Keratinocyte (primary cell): ENCODE data around the gene TNIK. TPM values are rescaled to one million over a fixed set of nuclear protein-coding genes. Genes with fewer than 3 reads are reported as not detected.
A peak's percentile ranks its signal among the peaks of the same experiment; 100 is the strongest.

Experiments used
- DNase-seq: peaks from one replicate; pipeline ENCODE4 v3.0.0-alpha.2; 2011; ENCODE audit warnings: low read depth, missing footprints, low spot score
- FAIRE-seq: peaks from 2 replicates; lab custom pipeline; 2011; peaks lifted over from hg19 to GRCh38; lab: Jason Lieb, UNC
- H2AFZ ChIP-seq: 2 replicates; pipeline ENCODE4 v1.6.0; 2012; ENCODE audit warnings: low read length, control low read depth, inconsistent platforms; ENCODE audit not compliant: control insufficient read depth
- H3K27ac ChIP-seq: 2 replicates; pipeline ENCODE4 v1.5.1; 2011; ENCODE audit warnings: low read length; ENCODE audit not compliant: control insufficient read depth, insufficient read depth
- H3K27me3 ChIP-seq: 3 replicates; pipeline ENCODE4 v1.6.0; 2011; ENCODE audit warnings: low read length; ENCODE audit not compliant: control insufficient read depth, insufficient read depth; ENCODE audit errors: extremely low read depth
- H3K36me3 ChIP-seq, 2 experiments: 2 replicates in 1 of 2; 3 replicates in 1 of 2; pipeline ENCODE4 v1.5.1; 2011; ENCODE audit warnings: low read length in 2 of 2, mild to moderate bottlenecking in 1 of 2; ENCODE audit not compliant: control insufficient read depth in 2 of 2, insufficient read depth in 2 of 2; ENCODE audit errors: extremely low read depth in 1 of 2
- H3K4me1 ChIP-seq: 3 replicates; pipeline ENCODE4 v1.5.1; 2011; ENCODE audit warnings: low read length; ENCODE audit not compliant: control insufficient read depth, insufficient read depth; ENCODE audit errors: extremely low read depth
- H3K4me2 ChIP-seq: 3 replicates; pipeline ENCODE4 v1.6.0; 2011; ENCODE audit warnings: low read depth, low read length; ENCODE audit not compliant: control insufficient read depth, insufficient read depth; ENCODE audit errors: extremely low read depth
- H3K4me3 ChIP-seq, 3 experiments: fragments of 200-600 bp in 1 of 3; sonication (generic) in 1 of 3; 2 replicates in 2 of 3; 3 replicates in 1 of 3; pipeline ENCODE4 v1.5.1; 2011 to 2016; ENCODE audit warnings: low read length in 3 of 3, mild to moderate bottlenecking in 3 of 3, control low read depth in 2 of 3, inconsistent platforms in 1 of 3, low read depth in 1 of 3, mixed read lengths in 1 of 3, mixed run types in 1 of 3, moderate library complexity in 1 of 3; ENCODE audit not compliant: control insufficient read depth in 2 of 3, insufficient read depth in 2 of 3; ENCODE audit errors: extremely low read depth in 1 of 3
- H3K79me2 ChIP-seq: 2 replicates; pipeline ENCODE4 v1.6.0; 2012; ENCODE audit warnings: low read length; ENCODE audit not compliant: control insufficient read depth, insufficient read depth
- H3K9ac ChIP-seq: 3 replicates; pipeline ENCODE4 v1.6.0; 2011; ENCODE audit warnings: low read length; ENCODE audit not compliant: control insufficient read depth, insufficient read depth; ENCODE audit errors: extremely low read depth
- H3K9me1 ChIP-seq: 3 replicates; pipeline ENCODE4 v1.6.0; 2011; ENCODE audit warnings: low read length; ENCODE audit not compliant: control insufficient read depth, insufficient read depth; ENCODE audit errors: extremely low read depth
- H3K9me3 ChIP-seq: 2 replicates; pipeline ENCODE4 v1.5.1; 2012; ENCODE audit warnings: low read depth, low read length; ENCODE audit not compliant: control insufficient read depth
- H4K20me1 ChIP-seq: 3 replicates; pipeline ENCODE4 v1.6.0; 2011; ENCODE audit warnings: low read length; ENCODE audit not compliant: control insufficient read depth, insufficient read depth; ENCODE audit errors: extremely low read depth
- EZH2 ChIP-seq: IDR thresholded peaks from one replicate; pipeline ENCODE4 v1.6.1; 2012; ENCODE audit warnings: inconsistent platforms, mild to moderate bottlenecking, low read length, moderate library complexity
- dilution Hi-C: fragments of 300-500 bp; cut with MboI; formaldehyde crosslinking; loops from one replicate; pipeline ENCODE4 v1.7.0; 2020; ENCODE audit warnings: low sequenced_read_pairs; ENCODE audit not compliant: extremely low pct_ligation_motif_present
- polyA plus RNA-seq, 5 experiments: library from polyadenylated mRNA; depleted of rRNA in 3 of 5; stranded (reverse) in 3 of 5; stranded (forward) in 1 of 5; unstranded in 1 of 5; fragments of >200 nt; gene quantifications; 1 replicate in 1 of 5; 2 replicates in 3 of 5; 3 replicates in 1 of 5; pipeline versions ENCODE4 v1.2.1 to v1.2.3, GENCODE V29; 2011 to 2012; ENCODE audit warnings: missing spikeins in 2 of 5, low read depth in 1 of 5, low replicate concordance in 1 of 5
- TF ChIP-seq, protein P1 (sequence below), 3 experiments: IDR thresholded peaks in 1 of 3; conservative IDR thresholded peaks in 1 of 3; optimal IDR thresholded peaks in 1 of 3; 2 replicates in 2 of 3; 3 replicates in 1 of 3; pipeline versions ENCODE3 to v1.5.1; 2011; ENCODE audit warnings: low read length in 3 of 3, mild to moderate bottlenecking in 3 of 3, moderate library complexity in 2 of 3, control low read depth in 1 of 3, inconsistent platforms in 1 of 3; ENCODE audit not compliant: insufficient read depth in 2 of 3; ENCODE audit errors: extremely low read depth in 1 of 3

TNIK gene
- polyA plus RNA-seq, 1 donor (not counting 4 experiments of a cell fraction or from before 2014, with no cell fraction given): 4.4 TPM

DNA sequence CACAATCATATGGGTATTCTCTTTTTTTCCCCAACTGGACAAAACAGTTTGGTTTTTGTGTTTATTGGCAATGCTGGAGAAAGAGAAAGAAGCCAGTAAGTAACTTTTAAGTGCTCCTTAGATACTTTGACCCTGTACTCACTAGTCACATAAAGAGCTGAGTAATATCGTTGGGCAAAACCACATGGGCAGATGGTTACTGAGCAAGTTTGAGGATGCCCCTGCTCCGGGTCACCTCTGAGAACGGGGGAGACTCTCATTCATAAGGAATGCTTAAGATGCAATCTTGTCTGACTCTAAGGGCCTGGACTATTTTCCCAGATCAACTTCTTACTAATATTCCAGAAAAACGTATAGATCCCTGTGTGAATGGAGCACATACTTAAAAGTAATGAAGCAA is 327.3 kb downstream of the TNIK start:
- no peaks in the 10 kb centered on the region for H3K9me1 ChIP-seq
- dilution Hi-C loops: no loop called here
- peaks cover 30% of the 10 kb centered on the region for H3K4me1 ChIP-seq
- DNase-seq (no peak), FAIRE-seq (no peak)
- H2AFZ ChIP-seq: no peak overlapping the region
- no peaks in the 10 kb centered on the region for H4K20me1 ChIP-seq
- H3K4me2 ChIP-seq: peak overlapping the region; percentile 40
- TF ChIP-seq, protein P1, sequence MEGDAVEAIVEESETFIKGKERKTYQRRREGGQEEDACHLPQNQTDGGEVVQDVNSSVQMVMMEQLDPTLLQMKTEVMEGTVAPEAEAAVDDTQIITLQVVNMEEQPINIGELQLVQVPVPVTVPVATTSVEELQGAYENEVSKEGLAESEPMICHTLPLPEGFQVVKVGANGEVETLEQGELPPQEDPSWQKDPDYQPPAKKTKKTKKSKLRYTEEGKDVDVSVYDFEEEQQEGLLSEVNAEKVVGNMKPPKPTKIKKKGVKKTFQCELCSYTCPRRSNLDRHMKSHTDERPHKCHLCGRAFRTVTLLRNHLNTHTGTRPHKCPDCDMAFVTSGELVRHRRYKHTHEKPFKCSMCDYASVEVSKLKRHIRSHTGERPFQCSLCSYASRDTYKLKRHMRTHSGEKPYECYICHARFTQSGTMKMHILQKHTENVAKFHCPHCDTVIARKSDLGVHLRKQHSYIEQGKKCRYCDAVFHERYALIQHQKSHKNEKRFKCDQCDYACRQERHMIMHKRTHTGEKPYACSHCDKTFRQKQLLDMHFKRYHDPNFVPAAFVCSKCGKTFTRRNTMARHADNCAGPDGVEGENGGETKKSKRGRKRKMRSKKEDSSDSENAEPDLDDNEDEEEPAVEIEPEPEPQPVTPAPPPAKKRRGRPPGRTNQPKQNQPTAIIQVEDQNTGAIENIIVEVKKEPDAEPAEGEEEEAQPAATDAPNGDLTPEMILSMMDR (optimal IDR thresholded peaks at IDR 0.05 in 1 of 3, IDR thresholded peaks at IDR 0.05 in 1 of 3, conservative IDR thresholded peaks at IDR 0.05 in 1 of 3; ENCODE audit: extremely low read depth in 1 of 3, insufficient read depth in 2 of 3, low read length in 3 of 3): no peak
- no peak for TF ChIP-seq EZH2
- peak overlapping the region; percentile 10 for H3K27ac ChIP-seq
- no peaks in the 10 kb centered on the region for H3K79me2 ChIP-seq
- H3K4me3 ChIP-seq: no peak overlapping the region
- no peaks in the 10 kb centered on the region for H3K27me3 ChIP-seq
- H3K9me3 ChIP-seq: no peaks in the 10 kb centered on the region
- no peaks in the 10 kb centered on the region for H3K36me3 ChIP-seq
- H3K9ac ChIP-seq: no peak overlapping the region

- Histone ChIP-seq H2AFZ (no peak overlapping the region), H3K9me3 (no peaks in the 10 kb centered on the region), H3K36me3 (no peaks in the 10 kb centered on the region), H3K4me2 (no peak overlapping the region), H3K4me1 (peaks cover 25% of the 10 kb centered on the region), H3K79me2 (no peaks in the 10 kb centered on the region), H3K9ac (no peak overlapping the region), H3K4me3 (no peak overlapping the region), H3K27me3 (no peaks in the 10 kb centered on the region), H3K9me1 (no peaks in the 10 kb centered on the region), H4K20me1 (no peaks in the 10 kb centered on the region), H3K27ac (no peak overlapping the region)
- dilution Hi-C loops: no loop called here
- TF ChIP-seq, protein P1 (optimal IDR thresholded peaks at IDR 0.05 in 1 of 3, IDR thresholded peaks at IDR 0.05 in 1 of 3, conservative IDR thresholded peaks at IDR 0.05 in 1 of 3; ENCODE audit: extremely low read depth in 1 of 3, insufficient read depth in 2 of 3, low read length in 3 of 3): no peak
- TF ChIP-seq EZH2: no peak
- FAIRE-seq (no peak), DNase-seq (no peak)
Measured at GRCh38 chr3:171129827-171130226, 330.4 kb downstream of the TNIK start.
